Measurements from ENCODE around the gene ROR1. TPM values are rescaled to one million over a fixed set of nuclear protein-coding genes. Genes with fewer than 3 reads are reported as not detected.

ROR1 gene
- total RNA-seq, 8 experiments from 2014 or later, result 1.2 to 15.7 (median 2.7) TPM

DNA sequence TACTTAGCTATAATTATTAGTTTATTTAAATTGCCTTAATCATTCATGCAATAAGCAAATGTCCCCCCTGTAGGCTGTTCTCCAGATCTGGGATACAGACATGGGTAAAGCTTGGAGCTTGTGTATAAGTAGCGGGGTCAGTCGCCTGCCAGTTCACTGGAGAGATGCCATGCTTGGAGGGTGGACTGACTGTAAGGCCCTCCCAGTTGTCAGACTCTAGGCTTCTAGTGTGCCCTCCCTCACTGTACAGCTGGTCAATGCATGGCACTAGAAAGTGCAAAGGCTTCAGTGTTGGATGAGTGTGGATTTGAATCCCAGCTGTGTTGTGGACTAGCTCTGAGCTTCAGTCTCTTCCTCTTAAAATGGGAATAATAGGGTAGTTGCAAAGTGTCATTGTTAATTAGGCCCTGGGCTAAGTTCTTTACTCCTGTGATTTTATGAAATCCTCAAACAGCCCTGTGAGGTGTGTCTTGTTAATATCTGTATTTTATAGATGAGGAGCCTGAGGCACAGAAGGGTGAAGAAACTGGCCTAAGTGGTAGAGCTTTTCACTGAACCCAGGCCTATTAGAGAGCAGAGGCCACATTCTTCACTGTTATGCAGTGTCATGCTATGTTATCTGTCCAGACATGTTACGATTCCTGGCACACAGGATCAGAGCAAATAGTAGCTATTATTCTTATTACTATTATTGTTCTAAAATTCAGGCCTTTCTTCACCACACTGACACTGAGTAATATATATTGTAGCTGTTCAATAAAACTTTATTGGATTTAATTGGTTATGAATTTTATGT lies 85.9 kb downstream of the ROR1 start:
- Histone ChIP-seq H3K4me3 (no peak overlapping the region), H3K27ac (no peak overlapping the region), H3K4me1 (replicated peaks in 1 of 2) (peaks cover 3 to 5% of the 10 kb centered on the region in 2 donors)
- 85 to 100% (median 90%) methylated on average over 1 to 3 of the region's 3 CpGs; no CpG with 5 or more reads in 3 of the 10 experiments for WGBS, 10 experiments
- ATAC-seq (replicated peaks in 6 of 8), result peak in 2 of 8 experiments; percentile 33 to 34
- in situ Hi-C loops (cut with MboI; ENCODE audit: low pct_unique_long_range_greater_than_20kb in 2 of 9, low sequenced_read_pairs in 9 of 9, unreplicated experiment in 9 of 9), result no loop called here

GRCh38 chr1:63861052-63861691 lies 87.4 kb downstream of the ROR1 start:
- 24 to 98% (median 83%) methylated on average over 2 to 6 of the region's 6 CpGs for WGBS, 10 experiments
- Histone ChIP-seq H3K4me3 (no peak overlapping the region), H3K27ac (no peak overlapping the region), H3K4me1 (replicated peaks in 1 of 2) (peaks cover 3 to 5% of the 10 kb centered on the region in 2 donors)
- in situ Hi-C loops (cut with MboI; ENCODE audit: low pct_unique_long_range_greater_than_20kb in 2 of 9, low sequenced_read_pairs in 9 of 9, unreplicated experiment in 9 of 9), result no loop called here
- no peak for ATAC-seq (replicated peaks in 6 of 8)

DNA sequence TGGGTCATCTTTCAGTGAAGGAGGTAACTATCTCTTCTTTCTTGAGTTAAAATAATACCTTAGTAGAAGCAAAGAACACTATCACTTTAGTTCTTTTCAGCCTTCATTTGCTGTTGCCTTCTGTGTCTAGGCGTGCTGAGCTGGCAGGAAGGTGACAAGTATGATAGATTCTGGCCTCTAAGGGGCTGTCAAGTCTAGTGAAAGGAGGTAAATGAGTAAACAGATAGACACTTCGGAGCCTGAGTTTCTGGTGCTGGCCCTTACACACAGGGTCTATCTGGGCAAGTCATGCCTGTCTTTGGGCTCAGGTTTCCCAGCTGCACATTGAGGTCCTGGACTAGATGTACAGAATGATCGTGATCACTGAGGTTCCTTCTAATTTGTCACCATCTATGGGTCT lies 89.3 kb downstream of the ROR1 start:
- peaks cover 3 to 5% of the 10 kb centered on the region in 2 donors for H3K4me1 ChIP-seq (replicated peaks in 1 of 2)
- no peak overlapping the region for H3K4me3 ChIP-seq
- ATAC-seq (replicated peaks in 6 of 8), result peak in 4 of 8 experiments; percentile 19 to 54 (median 40)
- in situ Hi-C loops (cut with MboI; ENCODE audit: low pct_unique_long_range_greater_than_20kb in 2 of 9, low sequenced_read_pairs in 9 of 9, unreplicated experiment in 9 of 9), result no loop called here
- 61 to 84% (median 80%) methylated on average over 2 to 3 of the region's 3 CpGs; no CpG with 5 or more reads in 6 of the 10 experiments for WGBS, 10 experiments
- H3K27ac ChIP-seq, result no peak overlapping the region

- WGBS, 10 experiments, result 21 to 100% (median 90%) methylated on average over 2 to 4 of the region's 4 CpGs; no CpG with 5 or more reads in 2 of the 10 experiments
- in situ Hi-C loops (cut with MboI; ENCODE audit: low pct_unique_long_range_greater_than_20kb in 2 of 9, low sequenced_read_pairs in 9 of 9, unreplicated experiment in 9 of 9), result no loop called here
- no peak for ATAC-seq (replicated peaks in 6 of 8)
- Histone ChIP-seq H3K27ac (no peak overlapping the region), H3K4me3 (no peak overlapping the region), H3K4me1 (replicated peaks in 1 of 2) (peaks cover 3 to 5% of the 10 kb centered on the region in 2 donors)
Observed at GRCh38 chr1:63864224-63864641, 90.4 kb downstream of the ROR1 start.

DNA sequence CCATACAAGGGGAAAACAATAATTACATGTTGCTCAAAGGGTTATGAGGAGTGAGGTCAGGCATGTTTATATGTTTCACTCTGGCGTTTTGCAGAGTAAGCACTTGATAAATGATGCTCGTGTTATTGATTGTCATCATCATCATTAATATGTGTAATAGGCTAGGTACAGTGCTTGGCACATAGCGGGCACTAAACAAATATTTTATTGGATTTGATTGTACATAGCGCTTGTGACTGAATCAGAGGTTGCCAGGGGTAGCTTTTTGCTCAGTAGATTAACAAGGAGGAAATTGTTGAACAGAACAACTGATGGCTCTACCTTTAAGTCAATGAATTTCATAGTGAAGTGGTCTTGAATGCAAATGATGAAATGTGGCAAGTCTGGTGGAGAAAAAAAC lies 91.7 kb downstream of the ROR1 start:
- Histone ChIP-seq H3K4me3 (no peak overlapping the region), H3K27ac (no peak overlapping the region), H3K4me1 (replicated peaks in 1 of 2) (peaks cover 3 to 5% of the 10 kb centered on the region in 2 donors)
- no peak for ATAC-seq (replicated peaks in 6 of 8)
- in situ Hi-C loops (cut with MboI; ENCODE audit: low pct_unique_long_range_greater_than_20kb in 2 of 9, low sequenced_read_pairs in 9 of 9, unreplicated experiment in 9 of 9), result no loop called here
- WGBS, 10 experiments, result 58 to 100% (median 89%) methylated on average over 1 to 4 of the region's 4 CpGs

DNA sequence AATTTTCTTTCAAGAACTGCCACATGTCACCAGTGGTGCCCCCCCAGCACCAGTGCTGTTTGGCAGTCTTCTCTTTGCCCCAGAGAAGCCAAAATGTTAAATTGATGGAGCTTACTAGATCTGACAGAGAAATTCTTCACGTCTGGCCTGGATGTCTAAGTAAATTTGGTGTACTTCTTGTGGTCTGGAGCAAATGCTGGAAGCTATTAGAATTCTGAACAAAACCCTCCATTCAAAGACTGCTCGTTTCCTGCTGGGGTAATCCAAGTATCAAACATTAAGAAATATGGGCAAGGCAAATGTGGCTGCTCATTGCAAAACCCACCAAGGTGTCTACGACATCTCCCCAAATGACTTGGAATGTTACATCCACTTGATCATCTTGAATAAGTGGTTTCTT lies 92.3 kb downstream of the ROR1 start:
- H3K4me3 ChIP-seq, result no peak overlapping the region
- ATAC-seq (replicated peaks in 6 of 8), result no peak
- no peak overlapping the region for H3K27ac ChIP-seq
- in situ Hi-C loops (cut with MboI; ENCODE audit: low pct_unique_long_range_greater_than_20kb in 2 of 9, low sequenced_read_pairs in 9 of 9, unreplicated experiment in 9 of 9), result no loop called here
- peaks cover 3 to 5% of the 10 kb centered on the region in 2 donors for H3K4me1 ChIP-seq (replicated peaks in 1 of 2)
- 9 to 87% (median 77%) methylated on average over 1 to 3 of the region's 3 CpGs; no CpG with 5 or more reads in 2 of the 10 experiments for WGBS, 10 experiments

- Histone ChIP-seq H3K27ac (no peak overlapping the region), H3K4me1 (replicated peaks in 1 of 2) (peaks cover 3 to 5% of the 10 kb centered on the region in 2 donors), H3K4me3 (no peak overlapping the region)
- ATAC-seq (replicated peaks in 6 of 8), result no peak
- 60 to 96% (median 88%) methylated on average over 1 to 14 of the region's 14 CpGs for WGBS, 10 experiments
- in situ Hi-C loops (cut with MboI; ENCODE audit: low pct_unique_long_range_greater_than_20kb in 2 of 9, low sequenced_read_pairs in 9 of 9, unreplicated experiment in 9 of 9), result no loop called here
Observed at GRCh38 chr1:63867429-63868176, 93.8 kb downstream of the ROR1 start.

DNA sequence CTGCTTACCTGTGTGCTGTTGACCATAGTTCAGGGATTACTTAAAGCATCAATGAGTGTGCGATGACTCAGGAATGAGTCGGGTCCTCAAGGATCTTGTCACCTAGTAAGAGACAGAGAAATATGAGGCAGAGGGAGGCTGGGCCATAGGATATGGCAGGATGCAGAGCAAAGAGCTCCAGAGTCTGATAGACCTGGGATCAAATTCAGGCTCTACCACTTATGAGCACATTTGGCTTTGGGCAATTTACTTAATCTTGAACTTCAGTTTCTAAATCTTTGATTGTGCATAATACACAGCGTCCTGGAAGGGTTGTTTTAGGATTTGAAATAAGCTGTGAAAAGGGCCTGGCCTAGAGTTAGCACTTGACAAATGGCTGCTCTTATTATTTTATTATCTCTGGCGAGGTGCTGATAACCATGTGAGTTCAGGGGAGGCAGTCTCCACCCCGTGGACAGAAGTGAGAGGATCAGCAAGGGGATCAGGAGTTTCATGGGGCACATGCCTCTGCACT lies 94.5 kb downstream of the ROR1 start:
- 8 to 94% (median 78%) methylated on average over 1 to 5 of the region's 5 CpGs; no CpG with 5 or more reads in 1 of the 10 experiments for WGBS, 10 experiments
- Histone ChIP-seq H3K27ac (no peak overlapping the region), H3K4me1 (replicated peaks in 1 of 2) (peaks cover under 1 to 1% of the 10 kb centered on the region in 2 donors), H3K4me3 (no peak overlapping the region)
- ATAC-seq (replicated peaks in 6 of 8), result peak; percentile 27 to 63 (median 50)
- in situ Hi-C loops (cut with MboI; ENCODE audit: low pct_unique_long_range_greater_than_20kb in 2 of 9, low sequenced_read_pairs in 9 of 9, unreplicated experiment in 9 of 9), result no loop called here

DNA sequence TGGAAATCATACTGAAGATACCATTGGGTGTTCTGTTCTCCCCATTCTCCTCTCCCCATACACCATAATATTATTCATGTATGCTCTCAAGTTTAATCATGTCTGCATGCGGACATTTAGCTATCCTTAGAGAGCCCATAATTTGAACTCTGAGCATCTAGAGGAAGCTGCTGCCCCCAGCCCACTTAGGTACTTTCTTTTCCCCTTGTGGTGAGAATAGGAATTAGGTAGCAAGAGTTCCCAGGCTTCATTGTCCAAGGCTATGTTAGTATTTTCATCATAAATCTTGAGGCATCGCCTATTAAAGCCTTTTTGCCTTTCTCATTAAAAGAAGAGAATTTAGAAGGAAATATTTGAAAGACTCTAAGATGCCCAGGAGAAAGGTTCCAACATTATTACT lies 96.3 kb downstream of the ROR1 start:
- Histone ChIP-seq H3K4me3 (no peak overlapping the region), H3K4me1 (replicated peaks in 1 of 2) (no peaks in the 10 kb centered on the region), H3K27ac (no peak overlapping the region)
- WGBS, 10 experiments, result 89 to 100% (median 96%) methylated on average over 1 to 2 of the region's 2 CpGs; no CpG with 5 or more reads in 4 of the 10 experiments
- no peak for ATAC-seq (replicated peaks in 6 of 8)
- in situ Hi-C loops (cut with MboI; ENCODE audit: low pct_unique_long_range_greater_than_20kb in 2 of 9, low sequenced_read_pairs in 9 of 9, unreplicated experiment in 9 of 9), result no loop called here

- ATAC-seq (replicated peaks in 6 of 8), result peak in 1 of 8 experiments; percentile 79
- WGBS, 10 experiments, result 40 to 100% (median 100%) methylated on average over 1 of the region's 1 CpG; no CpG with 5 or more reads in 4 of the 10 experiments
- no peak overlapping the region for H3K27ac ChIP-seq
- H3K4me1 ChIP-seq (replicated peaks in 1 of 2), result no peaks in the 10 kb centered on the region
- H3K4me3 ChIP-seq, result no peak overlapping the region
- in situ Hi-C loops (cut with MboI; ENCODE audit: low pct_unique_long_range_greater_than_20kb in 2 of 9, low sequenced_read_pairs in 9 of 9, unreplicated experiment in 9 of 9), result no loop called here
Observed at GRCh38 chr1:63871463-63871862, 97.6 kb downstream of the ROR1 start.

- H3K4me3 ChIP-seq, result no peak overlapping the region
- H3K4me1 ChIP-seq (replicated peaks in 1 of 2), result no peaks in the 10 kb centered on the region
- H3K27ac ChIP-seq, result no peak overlapping the region
- ATAC-seq (replicated peaks in 6 of 8), result no peak
- in situ Hi-C loops (cut with MboI; ENCODE audit: low pct_unique_long_range_greater_than_20kb in 2 of 9, low sequenced_read_pairs in 9 of 9, unreplicated experiment in 9 of 9), result no loop called here
- WGBS, 10 experiments, result 90 to 100% (median 100%) methylated on average over 1 to 3 of the region's 3 CpGs; no CpG with 5 or more reads in 1 of the 10 experiments
Observed at GRCh38 chr1:63873751-63874150, 99.9 kb downstream of the ROR1 start.

GRCh38 chr1:63874278-63874880 lies 100.6 kb downstream of the ROR1 start:
- H3K27ac ChIP-seq, result no peak overlapping the region
- H3K4me3 ChIP-seq, result no peak overlapping the region
- in situ Hi-C loops (cut with MboI; ENCODE audit: low pct_unique_long_range_greater_than_20kb in 2 of 9, low sequenced_read_pairs in 9 of 9, unreplicated experiment in 9 of 9), result no loop called here
- H3K4me1 ChIP-seq (replicated peaks in 1 of 2), result no peaks in the 10 kb centered on the region
- 0 to 100% (median 100%) methylated on average over 1 of the region's 1 CpG; no CpG with 5 or more reads in 2 of the 10 experiments for WGBS, 10 experiments
- peak in 2 of 8 experiments; percentile 17 to 20 for ATAC-seq (replicated peaks in 6 of 8)
